Measurements from ENCODE around the gene RAI1. TPM values are rescaled to one million over a fixed set of nuclear protein-coding genes. Genes with fewer than 3 reads are reported as not detected.

The RAI1 gene
- total and polyA plus RNA-seq, 2 of the 13 experiments (the other 11 are each of a cell fraction or from before 2014, with no cell fraction given) = 3.4 to 5.2 TPM

DNA sequence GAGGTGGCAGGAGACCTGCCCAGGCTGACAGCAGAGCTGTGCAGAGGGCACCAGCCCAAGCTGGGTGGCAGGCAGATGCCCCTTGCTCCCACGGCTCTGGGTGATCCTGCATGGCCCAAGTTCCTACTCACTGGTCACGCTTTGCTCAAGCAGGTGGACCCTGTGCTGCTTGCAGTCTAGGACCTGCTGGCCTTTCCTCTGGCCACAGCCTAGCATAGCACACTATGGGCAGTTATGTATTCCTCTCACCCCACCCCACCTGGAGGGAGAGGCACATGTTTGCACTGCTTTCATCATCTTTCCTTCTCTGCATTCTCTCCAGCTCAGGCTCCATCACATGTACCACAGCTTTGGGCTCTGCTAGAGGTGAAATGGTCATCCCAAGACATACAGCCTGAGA is 175.1 kb downstream of the RAI1 start (continued):
- TF ChIP-seq, protein P1, sequence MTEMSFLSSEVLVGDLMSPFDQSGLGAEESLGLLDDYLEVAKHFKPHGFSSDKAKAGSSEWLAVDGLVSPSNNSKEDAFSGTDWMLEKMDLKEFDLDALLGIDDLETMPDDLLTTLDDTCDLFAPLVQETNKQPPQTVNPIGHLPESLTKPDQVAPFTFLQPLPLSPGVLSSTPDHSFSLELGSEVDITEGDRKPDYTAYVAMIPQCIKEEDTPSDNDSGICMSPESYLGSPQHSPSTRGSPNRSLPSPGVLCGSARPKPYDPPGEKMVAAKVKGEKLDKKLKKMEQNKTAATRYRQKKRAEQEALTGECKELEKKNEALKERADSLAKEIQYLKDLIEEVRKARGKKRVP (CRISPR knock-in tag; IDR thresholded peaks at IDR 0.05) = peak in 1 of 2 experiments; percentile 81; a peak in 2 of 4 replicates
- TF ChIP-seq SNAI1 (CRISPR knock-in tag; IDR thresholded peaks at IDR 0.05; ENCODE audit: borderline replicate concordance) = no peak
- no peak for TF ChIP-seq ZNF557 (CRISPR knock-in tag; IDR thresholded peaks at IDR 0.05)
- TF ChIP-seq NR2F6 (IDR thresholded peaks at IDR 0.05) = no peak
- no peak for TF ChIP-seq NR2F6 (CRISPR knock-in tag; IDR thresholded peaks at IDR 0.05)
- no peak for TF ChIP-seq FOSL2 (CRISPR knock-in tag; IDR thresholded peaks at IDR 0.05)
- TF ChIP-seq SAP130 (CRISPR knock-in tag; IDR thresholded peaks at IDR 0.05; ENCODE audit: low read depth) = peak; percentile 46
- TF ChIP-seq, protein P2, sequence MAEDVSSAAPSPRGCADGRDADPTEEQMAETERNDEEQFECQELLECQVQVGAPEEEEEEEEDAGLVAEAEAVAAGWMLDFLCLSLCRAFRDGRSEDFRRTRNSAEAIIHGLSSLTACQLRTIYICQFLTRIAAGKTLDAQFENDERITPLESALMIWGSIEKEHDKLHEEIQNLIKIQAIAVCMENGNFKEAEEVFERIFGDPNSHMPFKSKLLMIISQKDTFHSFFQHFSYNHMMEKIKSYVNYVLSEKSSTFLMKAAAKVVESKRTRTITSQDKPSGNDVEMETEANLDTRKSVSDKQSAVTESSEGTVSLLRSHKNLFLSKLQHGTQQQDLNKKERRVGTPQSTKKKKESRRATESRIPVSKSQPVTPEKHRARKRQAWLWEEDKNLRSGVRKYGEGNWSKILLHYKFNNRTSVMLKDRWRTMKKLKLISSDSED (CRISPR knock-in tag; IDR thresholded peaks at IDR 0.05) = no peak
- TF ChIP-seq, protein P3, sequence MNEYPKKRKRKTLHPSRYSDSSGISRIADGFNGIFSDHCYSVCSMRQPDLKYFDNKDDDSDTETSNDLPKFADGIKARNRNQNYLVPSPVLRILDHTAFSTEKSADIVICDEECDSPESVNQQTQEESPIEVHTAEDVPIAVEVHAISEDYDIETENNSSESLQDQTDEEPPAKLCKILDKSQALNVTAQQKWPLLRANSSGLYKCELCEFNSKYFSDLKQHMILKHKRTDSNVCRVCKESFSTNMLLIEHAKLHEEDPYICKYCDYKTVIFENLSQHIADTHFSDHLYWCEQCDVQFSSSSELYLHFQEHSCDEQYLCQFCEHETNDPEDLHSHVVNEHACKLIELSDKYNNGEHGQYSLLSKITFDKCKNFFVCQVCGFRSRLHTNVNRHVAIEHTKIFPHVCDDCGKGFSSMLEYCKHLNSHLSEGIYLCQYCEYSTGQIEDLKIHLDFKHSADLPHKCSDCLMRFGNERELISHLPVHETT (CRISPR knock-in tag; conservative IDR thresholded peaks at IDR 0.05) = no peak
- TF ChIP-seq, protein P4, sequence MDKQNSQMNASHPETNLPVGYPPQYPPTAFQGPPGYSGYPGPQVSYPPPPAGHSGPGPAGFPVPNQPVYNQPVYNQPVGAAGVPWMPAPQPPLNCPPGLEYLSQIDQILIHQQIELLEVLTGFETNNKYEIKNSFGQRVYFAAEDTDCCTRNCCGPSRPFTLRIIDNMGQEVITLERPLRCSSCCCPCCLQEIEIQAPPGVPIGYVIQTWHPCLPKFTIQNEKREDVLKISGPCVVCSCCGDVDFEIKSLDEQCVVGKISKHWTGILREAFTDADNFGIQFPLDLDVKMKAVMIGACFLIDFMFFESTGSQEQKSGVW (CRISPR knock-in tag; IDR thresholded peaks at IDR 0.05; ENCODE audit: borderline replicate concordance) = no peak
- no peak for TF ChIP-seq POLR2AphosphoS2 (IDR thresholded peaks at IDR 0.05; ENCODE audit: low read depth, low read length)
- TF ChIP-seq, protein P5, sequence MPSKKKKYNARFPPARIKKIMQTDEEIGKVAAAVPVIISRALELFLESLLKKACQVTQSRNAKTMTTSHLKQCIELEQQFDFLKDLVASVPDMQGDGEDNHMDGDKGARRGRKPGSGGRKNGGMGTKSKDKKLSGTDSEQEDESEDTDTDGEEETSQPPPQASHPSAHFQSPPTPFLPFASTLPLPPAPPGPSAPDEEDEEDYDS (CRISPR knock-in tag; IDR thresholded peaks at IDR 0.05) = no peak
- TF ChIP-seq, protein P6, sequence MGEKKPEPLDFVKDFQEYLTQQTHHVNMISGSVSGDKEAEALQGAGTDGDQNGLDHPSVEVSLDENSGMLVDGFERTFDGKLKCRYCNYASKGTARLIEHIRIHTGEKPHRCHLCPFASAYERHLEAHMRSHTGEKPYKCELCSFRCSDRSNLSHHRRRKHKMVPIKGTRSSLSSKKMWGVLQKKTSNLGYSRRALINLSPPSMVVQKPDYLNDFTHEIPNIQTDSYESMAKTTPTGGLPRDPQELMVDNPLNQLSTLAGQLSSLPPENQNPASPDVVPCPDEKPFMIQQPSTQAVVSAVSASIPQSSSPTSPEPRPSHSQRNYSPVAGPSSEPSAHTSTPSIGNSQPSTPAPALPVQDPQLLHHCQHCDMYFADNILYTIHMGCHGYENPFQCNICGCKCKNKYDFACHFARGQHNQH (CRISPR knock-in tag; IDR thresholded peaks at IDR 0.05) = no peak
- TF ChIP-seq, protein P7, sequence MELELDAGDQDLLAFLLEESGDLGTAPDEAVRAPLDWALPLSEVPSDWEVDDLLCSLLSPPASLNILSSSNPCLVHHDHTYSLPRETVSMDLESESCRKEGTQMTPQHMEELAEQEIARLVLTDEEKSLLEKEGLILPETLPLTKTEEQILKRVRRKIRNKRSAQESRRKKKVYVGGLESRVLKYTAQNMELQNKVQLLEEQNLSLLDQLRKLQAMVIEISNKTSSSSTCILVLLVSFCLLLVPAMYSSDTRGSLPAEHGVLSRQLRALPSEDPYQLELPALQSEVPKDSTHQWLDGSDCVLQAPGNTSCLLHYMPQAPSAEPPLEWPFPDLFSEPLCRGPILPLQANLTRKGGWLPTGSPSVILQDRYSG (CRISPR knock-in tag; IDR thresholded peaks at IDR 0.05) = no peak
- TF ChIP-seq, protein P8, sequence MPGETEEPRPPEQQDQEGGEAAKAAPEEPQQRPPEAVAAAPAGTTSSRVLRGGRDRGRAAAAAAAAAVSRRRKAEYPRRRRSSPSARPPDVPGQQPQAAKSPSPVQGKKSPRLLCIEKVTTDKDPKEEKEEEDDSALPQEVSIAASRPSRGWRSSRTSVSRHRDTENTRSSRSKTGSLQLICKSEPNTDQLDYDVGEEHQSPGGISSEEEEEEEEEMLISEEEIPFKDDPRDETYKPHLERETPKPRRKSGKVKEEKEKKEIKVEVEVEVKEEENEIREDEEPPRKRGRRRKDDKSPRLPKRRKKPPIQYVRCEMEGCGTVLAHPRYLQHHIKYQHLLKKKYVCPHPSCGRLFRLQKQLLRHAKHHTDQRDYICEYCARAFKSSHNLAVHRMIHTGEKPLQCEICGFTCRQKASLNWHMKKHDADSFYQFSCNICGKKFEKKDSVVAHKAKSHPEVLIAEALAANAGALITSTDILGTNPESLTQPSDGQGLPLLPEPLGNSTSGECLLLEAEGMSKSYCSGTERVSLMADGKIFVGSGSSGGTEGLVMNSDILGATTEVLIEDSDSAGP (CRISPR knock-in tag; IDR thresholded peaks at IDR 0.05; ENCODE audit: borderline replicate concordance) = peak; percentile 43; the same call in 1 of the 2 replicates
- TF ChIP-seq CEBPG (CRISPR knock-in tag; IDR thresholded peaks at IDR 0.05) = peak; percentile 65
- TF ChIP-seq, protein P9, sequence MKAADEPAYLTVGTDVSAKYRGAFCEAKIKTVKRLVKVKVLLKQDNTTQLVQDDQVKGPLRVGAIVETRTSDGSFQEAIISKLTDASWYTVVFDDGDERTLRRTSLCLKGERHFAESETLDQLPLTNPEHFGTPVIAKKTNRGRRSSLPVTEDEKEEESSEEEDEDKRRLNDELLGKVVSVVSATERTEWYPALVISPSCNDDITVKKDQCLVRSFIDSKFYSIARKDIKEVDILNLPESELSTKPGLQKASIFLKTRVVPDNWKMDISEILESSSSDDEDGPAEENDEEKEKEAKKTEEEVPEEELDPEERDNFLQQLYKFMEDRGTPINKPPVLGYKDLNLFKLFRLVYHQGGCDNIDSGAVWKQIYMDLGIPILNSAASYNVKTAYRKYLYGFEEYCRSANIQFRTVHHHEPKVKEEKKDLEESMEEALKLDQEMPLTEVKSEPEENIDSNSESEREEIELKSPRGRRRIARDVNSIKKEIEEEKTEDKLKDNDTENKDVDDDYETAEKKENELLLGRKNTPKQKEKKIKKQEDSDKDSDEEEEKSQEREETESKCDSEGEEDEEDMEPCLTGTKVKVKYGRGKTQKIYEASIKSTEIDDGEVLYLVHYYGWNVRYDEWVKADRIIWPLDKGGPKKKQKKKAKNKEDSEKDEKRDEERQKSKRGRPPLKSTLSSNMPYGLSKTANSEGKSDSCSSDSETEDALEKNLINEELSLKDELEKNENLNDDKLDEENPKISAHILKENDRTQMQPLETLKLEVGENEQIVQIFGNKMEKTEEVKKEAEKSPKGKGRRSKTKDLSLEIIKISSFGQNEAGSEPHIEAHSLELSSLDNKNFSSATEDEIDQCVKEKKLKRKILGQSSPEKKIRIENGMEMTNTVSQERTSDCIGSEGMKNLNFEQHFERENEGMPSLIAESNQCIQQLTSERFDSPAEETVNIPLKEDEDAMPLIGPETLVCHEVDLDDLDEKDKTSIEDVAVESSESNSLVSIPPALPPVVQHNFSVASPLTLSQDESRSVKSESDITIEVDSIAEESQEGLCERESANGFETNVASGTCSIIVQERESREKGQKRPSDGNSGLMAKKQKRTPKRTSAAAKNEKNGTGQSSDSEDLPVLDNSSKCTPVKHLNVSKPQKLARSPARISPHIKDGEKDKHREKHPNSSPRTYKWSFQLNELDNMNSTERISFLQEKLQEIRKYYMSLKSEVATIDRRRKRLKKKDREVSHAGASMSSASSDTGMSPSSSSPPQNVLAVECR (CRISPR knock-in tag; IDR thresholded peaks at IDR 0.05; ENCODE audit: borderline replicate concordance) = peak; percentile 47

All from HepG2 (cell line).